K562 (cell line): ENCODE data around the gene ZNF593OS.

Experiments used
- CTCF ChIP-seq, 3 experiments: IDR thresholded peaks in 2 of 3; conservative IDR thresholded peaks in 1 of 3; 2 replicates each; pipeline ENCODE4 v1.5.1; 2011 to 2012; ENCODE audit warnings: low read length in 3 of 3, mild to moderate bottlenecking in 3 of 3, control low read depth in 2 of 3, improper control_type of control experiment in 1 of 3, inconsistent platforms in 1 of 3, low read depth in 1 of 3, mixed read lengths in 1 of 3, moderate library complexity in 1 of 3; ENCODE audit not compliant: insufficient read depth in 2 of 3
- GABPB1 ChIP-seq: sonication (generic); formaldehyde crosslinking; IDR thresholded peaks from 2 replicates; pipeline ENCODE4 v1.8.0; 2022; ENCODE audit warnings: mild to moderate bottlenecking, missing genetic modification reagents
- HDAC6 ChIP-seq: IDR thresholded peaks from 2 replicates; pipeline ENCODE4 v1.6.1; 2012; ENCODE audit warnings: low read depth, mild to moderate bottlenecking, control low read depth, inconsistent platforms, low read length, moderate library complexity
- MXI1 ChIP-seq: IDR thresholded peaks from 2 replicates; pipeline ENCODE4 v1.6.1; 2011; ENCODE audit warnings: low read depth, mild to moderate bottlenecking, improper control_type of control experiment, low read length
- PATZ1 ChIP-seq: fragments of 250-450 bp; sonication (Bioruptor Pico); IDR thresholded peaks from 2 replicates; pipeline ENCODE4 v1.5.0; 2020; ENCODE audit warnings: mild to moderate bottlenecking, borderline replicate concordance
- POLR2A ChIP-seq: fragments of 450-650 bp; conservative IDR thresholded peaks from 2 replicates; pipeline ENCODE4 v1.6.1; 2016
- SOX6 ChIP-seq: fragments of 450-650 bp; IDR thresholded peaks from 2 replicates; pipeline ENCODE4 v1.6.1; 2014; ENCODE audit warnings: mild to moderate bottlenecking
- SP1 ChIP-seq: sonication (generic); formaldehyde crosslinking; IDR thresholded peaks from 2 replicates; pipeline ENCODE4 v1.8.1; 2022; ENCODE audit warnings: mild to moderate bottlenecking, missing genetic modification reagents
- THAP12 ChIP-seq: fragments of 250-450 bp; sonication (Bioruptor Pico); IDR thresholded peaks from 2 replicates; pipeline ENCODE4 v1.9.0; 2021; ENCODE audit warnings: mild to moderate bottlenecking, inconsistent platforms

- no peak for TF ChIP-seq THAP12 (CRISPR knock-in tag)
- TF ChIP-seq CTCF (IDR thresholded peaks at IDR 0.05 in 2 of 3, conservative IDR thresholded peaks at IDR 0.05 in 1 of 3; ENCODE audit: insufficient read depth in 2 of 3, low read depth in 1 of 3, low read length in 3 of 3), result no peak
- TF ChIP-seq SP1 (CRISPR knock-in tag), result no peak
- TF ChIP-seq POLR2A, result no peak
- TF ChIP-seq MXI1, result no peak
- TF ChIP-seq PATZ1 (CRISPR knock-in tag), result no peak
- TF ChIP-seq HDAC6, result no peak
- no peak for TF ChIP-seq SOX6
- no peak for TF ChIP-seq GABPB1 (CRISPR knock-in tag)
These were observed 46.2 kb downstream of the ZNF593OS start for GRCh38 chr1:26125382-26125781.
